Esophagus (tissue), 2 donors: ENCODE results near the gene RPP14. TPM values are rescaled to one million over a fixed set of nuclear protein-coding genes. Genes with fewer than 3 reads are reported as not detected.

Experiments
- H3K27ac ChIP-seq, 2 donors: one replicate each; pipeline ENCODE4 v1.5.1; 2013; ENCODE audit warnings: low read depth in 2 of 2, mild to moderate bottlenecking in 2 of 2, inconsistent platforms in 1 of 2, low read length in 1 of 2, moderate library complexity in 1 of 2
- H3K27me3 ChIP-seq, 2 donors: one replicate each; pipeline ENCODE4 v1.6.1; 2013; ENCODE audit warnings: low read length in 2 of 2, control low read depth in 1 of 2, mild to moderate bottlenecking in 1 of 2; ENCODE audit not compliant: insufficient read depth in 2 of 2, control insufficient read depth in 1 of 2
- H3K36me3 ChIP-seq, 2 donors: one replicate each; pipeline ENCODE4 v1.6.1; 2013; ENCODE audit warnings: low read length in 1 of 2; ENCODE audit not compliant: control insufficient read depth in 2 of 2, insufficient read depth in 2 of 2
- H3K4me1 ChIP-seq, 2 donors: one replicate each; pipeline ENCODE4 v1.6.1; 2013; ENCODE audit warnings: low read length in 1 of 2; ENCODE audit not compliant: control insufficient read depth in 2 of 2, insufficient read depth in 2 of 2
- H3K4me3 ChIP-seq, 2 donors: one replicate each; pipeline ENCODE4 v1.5.1; 2013; ENCODE audit warnings: low read length in 2 of 2, mild to moderate bottlenecking in 2 of 2, low read depth in 1 of 2, moderate library complexity in 1 of 2
- H3K9me3 ChIP-seq, 2 donors: one replicate each; pipeline ENCODE4 v1.6.1; 2013; ENCODE audit warnings: mild to moderate bottlenecking in 2 of 2, low read depth in 1 of 2, low read length in 1 of 2, moderate library complexity in 1 of 2; ENCODE audit not compliant: control insufficient read depth in 2 of 2, insufficient read depth in 1 of 2
- WGBS, 2 donors: extraction: QIAGEN DNeasy Blood & Tissue Kit; methylation state at CpG; one replicate each; pipeline ENCODE4 v1.1.7; 2013; 5-methylcytosine and 5-hydroxymethylcytosine counted together
- polyA plus RNA-seq, 2 donors: library from polyadenylated mRNA; stranded (reverse); fragments of 200-250 nt; gene quantifications; one replicate each; pipeline ENCODE4 v1.2.3, GENCODE V29; 2013
- donor health status: healthy with polysubstance abuse.
- donor health status: Bipolar disorder and iron deficiency.

The RPP14 gene
- polyA plus RNA-seq, 2 donors = 7.5 to 8.4 TPM

- H3K36me3 ChIP-seq = peaks cover 2 to 4% of the 10 kb centered on the region in 2 donors
- H3K27ac ChIP-seq = peak overlapping the region in 1 of 2 donors; percentile 11
- no peaks in the 10 kb centered on the region for H3K9me3 ChIP-seq
- WGBS, 2 donors = 70 to 71% methylated on average over 7 of the region's 7 CpGs
- H3K4me3 ChIP-seq = no peak overlapping the region
- no peaks in the 10 kb centered on the region for H3K27me3 ChIP-seq
- H3K4me1 ChIP-seq = peaks cover 7 to 11% of the 10 kb centered on the region in 2 donors
Observed at GRCh38 chr3:58349792-58350626, 44.0 kb downstream of the RPP14 start.

- WGBS, 2 donors = 91 to 95% methylated on average over 2 of the region's 2 CpGs
- peaks cover 7 to 11% of the 10 kb centered on the region in 2 donors for H3K4me1 ChIP-seq
- no peak overlapping the region for H3K27ac ChIP-seq
Observed at GRCh38 chr3:58350627-58351013, 44.6 kb downstream of the RPP14 start.

GRCh38 chr3:58351920-58352319 is 45.9 kb downstream of the RPP14 start:
- Histone ChIP-seq H3K36me3 (peaks cover 2 to 4% of the 10 kb centered on the region in 2 donors), H3K4me3 (no peak overlapping the region), H3K9me3 (no peaks in the 10 kb centered on the region), H3K27ac (no peak overlapping the region), H3K4me1 (peaks cover 7 to 9% of the 10 kb centered on the region in 2 donors), H3K27me3 (no peaks in the 10 kb centered on the region)
- 82 to 87% methylated on average over 3 of the region's 3 CpGs for WGBS, 2 donors

More at GRCh38 chr3:58350627-58351013, 44.6 kb downstream of the RPP14 start:
- H3K4me3 ChIP-seq = no peak overlapping the region
- no peaks in the 10 kb centered on the region for H3K27me3 ChIP-seq
- H3K36me3 ChIP-seq = peaks cover 2 to 4% of the 10 kb centered on the region in 2 donors
- H3K9me3 ChIP-seq = no peaks in the 10 kb centered on the region

GRCh38 chr3:58352626-58353025 is 46.6 kb downstream of the RPP14 start:
- Histone ChIP-seq H3K27ac (no peak overlapping the region), H3K4me3 (no peak overlapping the region), H3K9me3 (no peaks in the 10 kb centered on the region), H3K36me3 (peaks cover 2 to 4% of the 10 kb centered on the region in 2 donors), H3K4me1 (peaks cover 7 to 9% of the 10 kb centered on the region in 2 donors), H3K27me3 (no peaks in the 10 kb centered on the region)
- WGBS, 2 donors = 88 to 89% methylated on average over 6 of the region's 6 CpGs

- H3K27ac ChIP-seq = no peak overlapping the region
- no peak overlapping the region for H3K4me3 ChIP-seq
- no peaks in the 10 kb centered on the region for H3K27me3 ChIP-seq
- peaks cover 7 to 9% of the 10 kb centered on the region in 2 donors for H3K4me1 ChIP-seq
- H3K36me3 ChIP-seq = peaks cover 2 to 4% of the 10 kb centered on the region in 2 donors
- 86% methylated on average over 8 of the region's 8 CpGs for WGBS, 2 donors
- no peaks in the 10 kb centered on the region for H3K9me3 ChIP-seq
Observed at GRCh38 chr3:58353722-58354553, 47.9 kb downstream of the RPP14 start.

GRCh38 chr3:58355179-58355578 is 49.1 kb downstream of the RPP14 start:
- Histone ChIP-seq H3K27ac (no peak overlapping the region), H3K9me3 (no peaks in the 10 kb centered on the region), H3K4me3 (no peak overlapping the region), H3K4me1 (peaks cover 4 to 7% of the 10 kb centered on the region in 2 donors), H3K27me3 (no peaks in the 10 kb centered on the region), H3K36me3 (peaks cover 2 to 4% of the 10 kb centered on the region in 2 donors)
- 86 to 92% methylated on average over 8 of the region's 8 CpGs for WGBS, 2 donors

- peaks cover 0 to 2% of the 10 kb centered on the region in 2 donors for H3K36me3 ChIP-seq
- WGBS, 2 donors = 32 to 33% methylated on average over 4 of the region's 4 CpGs
- no peaks in the 10 kb centered on the region for H3K27me3 ChIP-seq
- no peaks in the 10 kb centered on the region for H3K9me3 ChIP-seq
- H3K4me1 ChIP-seq = peaks cover 0 to 7% of the 10 kb centered on the region in 2 donors
- H3K27ac ChIP-seq = no peak overlapping the region
- no peak overlapping the region for H3K4me3 ChIP-seq
Observed at GRCh38 chr3:58356054-58356453, 50.0 kb downstream of the RPP14 start.

- Histone ChIP-seq H3K9me3 (no peaks in the 10 kb centered on the region), H3K27me3 (no peaks in the 10 kb centered on the region), H3K27ac (no peak overlapping the region), H3K4me1 (peaks cover 0 to 2% of the 10 kb centered on the region in 2 donors), H3K36me3 (peaks cover 0 to 2% of the 10 kb centered on the region in 2 donors), H3K4me3 (no peak overlapping the region)
- WGBS, 2 donors = 87 to 91% methylated on average over 3 of the region's 3 CpGs
Observed at GRCh38 chr3:58357402-58357801, 51.4 kb downstream of the RPP14 start.

GRCh38 chr3:58358092-58358491 is 52.0 kb downstream of the RPP14 start:
- H3K4me1 ChIP-seq = no peaks in the 10 kb centered on the region

More at GRCh38 chr3:58358092-58358491, 52.0 kb downstream of the RPP14 start:
- 90 to 96% methylated on average over 3 of the region's 3 CpGs for WGBS, 2 donors
- Histone ChIP-seq H3K27me3 (no peaks in the 10 kb centered on the region), H3K36me3 (no peaks in the 10 kb centered on the region), H3K9me3 (no peaks in the 10 kb centered on the region), H3K27ac (no peak overlapping the region), H3K4me3 (no peak overlapping the region)
